Measurements from ENCODE around the gene ADAMTS9. TPM values are rescaled to one million over a fixed set of nuclear protein-coding genes. Genes with fewer than 3 reads are reported as not detected.

The ADAMTS9 gene
- total RNA-seq, 1 experiment from 2014 or later = 0.46 TPM

DNA sequence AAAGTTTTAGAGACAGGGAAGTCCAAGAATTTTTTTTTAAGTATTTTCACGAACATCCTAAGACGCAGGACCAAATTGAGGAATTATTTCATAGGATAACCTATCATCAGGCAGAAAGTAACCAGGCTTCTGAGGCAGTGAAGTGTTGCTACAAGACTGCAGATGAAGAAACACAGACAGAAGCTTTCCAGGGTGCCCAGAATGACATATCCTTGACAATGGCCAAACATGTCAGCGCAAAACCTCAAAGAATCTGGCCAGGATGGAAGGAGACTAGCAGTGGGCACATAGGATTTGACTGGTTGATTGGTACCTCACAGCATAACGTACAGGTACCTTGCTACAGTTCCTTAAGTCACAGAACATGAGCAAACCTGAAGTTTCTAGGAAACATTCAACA is 7.5 kb downstream of the ADAMTS9 start:
- H3K27ac Mint-ChIP-seq = no peak overlapping the region
- peaks cover 61 to 80% of the 10 kb centered on the region in 2 experiments for H3K4me1 Mint-ChIP-seq
- H3K4ac ChIP-seq (ENCODE audit: low read depth, low read length) = no peak overlapping the region
- no peaks in the 10 kb centered on the region for H3K9me3 ChIP-seq (ENCODE audit: control insufficient read depth, low read depth, low read length)
- no peak overlapping the region for H3K14ac ChIP-seq (ENCODE audit: insufficient read depth, low read length)
- no peak overlapping the region for H2AFZ ChIP-seq (ENCODE audit: low read length)
- H3K56ac ChIP-seq (ENCODE audit: insufficient read length, low read depth, low read length) = no peak overlapping the region
- no peak overlapping the region for H4K8ac ChIP-seq (replicated peaks; ENCODE audit: insufficient read length, low read depth, low read length)
- WGBS (ENCODE audit: extremely low coverage, insufficient read length, low lambda C conversion rate) = no CpG with 5 or more reads among the region's 4 CpGs
- no peaks in the 10 kb centered on the region for H3K79me1 ChIP-seq (ENCODE audit: insufficient read depth, low read depth, low read length, poor library complexity, severe bottlenecking)
- no peaks in the 10 kb centered on the region for H3K79me2 ChIP-seq (ENCODE audit: insufficient read depth, low read length)
- no peak overlapping the region for H4K91ac ChIP-seq (ENCODE audit: insufficient read length, low read depth, low read length)
- no peak for DNase-seq
- H2BK15ac ChIP-seq (ENCODE audit: low read depth, low read length) = no peak overlapping the region
- H2BK5ac ChIP-seq (ENCODE audit: insufficient read length, low read length) = no peak overlapping the region
- no peak overlapping the region for H3K4me2 ChIP-seq (ENCODE audit: insufficient read depth, insufficient read length, low read length)
- H3K36me3 Mint-ChIP-seq (ENCODE audit: insufficient read depth in 1 of 3, low read depth in 3 of 3) = no peaks in the 10 kb centered on the region
- H3K9ac ChIP-seq (ENCODE audit: extremely low read depth, insufficient read length, low read length) = no peak overlapping the region
- H3K27me3 ChIP-seq (ENCODE audit: insufficient read depth, low read length) = peaks cover 41% of the 10 kb centered on the region
- H3K9me3 Mint-ChIP-seq = peaks cover 0 to 2% of the 10 kb centered on the region in 2 experiments; a peak in 2 of 5 replicates
- TF ChIP-seq CTCF (conservative IDR thresholded peaks at IDR 0.05) = no peak
- no peak overlapping the region for H3T11ph ChIP-seq (ENCODE audit: low read length)
- no peak overlapping the region for H3K18ac ChIP-seq (ENCODE audit: insufficient read length, low read depth, low read length)
- no peak overlapping the region for H3K27ac ChIP-seq (ENCODE audit: insufficient read length, low read depth, low read length)
- H2BK20ac ChIP-seq (ENCODE audit: low read depth, low read length, poor library complexity, severe bottlenecking) = no peak overlapping the region
- H2AK5ac ChIP-seq (ENCODE audit: insufficient read length, low read length) = no peak overlapping the region
- peaks cover 7% of the 10 kb centered on the region for H3K23me2 ChIP-seq (ENCODE audit: insufficient read length, low read depth, low read length, poor library complexity, severe bottlenecking)
- H2BK12ac ChIP-seq (ENCODE audit: insufficient read length, low read depth, low read length) = no peak overlapping the region
- H3K27me3 Mint-ChIP-seq (ENCODE audit: low read depth) = peaks cover 90% of the 10 kb centered on the region
- no peak overlapping the region for H4K5ac ChIP-seq (ENCODE audit: insufficient read length, low read depth, low read length)
- H4K20me1 ChIP-seq (ENCODE audit: control insufficient read depth, insufficient read depth, insufficient read length) = no peaks in the 10 kb centered on the region
- H3K23ac ChIP-seq (ENCODE audit: insufficient read length, low read depth, low read length) = no peak overlapping the region
- H2BK120ac ChIP-seq (ENCODE audit: low read depth, low read length, poor library complexity, severe bottlenecking) = no peak overlapping the region
- H3K4me1 ChIP-seq (ENCODE audit: insufficient read depth, low read length) = peaks cover 15% of the 10 kb centered on the region
- H3K4me3 Mint-ChIP-seq = no peak overlapping the region
